HepG2 (cell line): ENCODE measurements around the gene PUS1. TPM values are rescaled to one million over a fixed set of nuclear protein-coding genes. Genes with fewer than 3 reads are reported as not detected.

Experiments used
- BRCA1 ChIP-seq: sonication (generic); formaldehyde crosslinking; IDR thresholded peaks from 2 replicates; pipeline ENCODE4 v1.4.0; 2020; ENCODE audit warnings: missing genetic modification reagents
- CREM ChIP-seq, 2 experiments: sonication (generic) in 1 of 2; formaldehyde crosslinking in 1 of 2; IDR thresholded peaks; 2 replicates each; pipeline versions ENCODE4 v1.4.0 to v1.6.1; 2016 to 2020; ENCODE audit warnings: antibody characterized with exemption in 1 of 2, mild to moderate bottlenecking in 1 of 2, missing genetic modification reagents in 1 of 2
- IKZF4 ChIP-seq: sonication (generic); formaldehyde crosslinking; IDR thresholded peaks from 2 replicates; pipeline ENCODE4 v1.5.1; 2020; ENCODE audit warnings: borderline replicate concordance, mild to moderate bottlenecking, low read depth, missing genetic modification reagents; ENCODE audit errors: not compliant biosample characterization
- PCBP1 ChIP-seq: fragments of 200-400 bp; formaldehyde crosslinking; IDR thresholded peaks from 2 replicates; pipeline ENCODE4 v1.6.1; 2017; ENCODE audit warnings: mild to moderate bottlenecking, low read depth, low read length, borderline replicate concordance
- PHB2 ChIP-seq: fragments of 450-650 bp; IDR thresholded peaks from 2 replicates; pipeline ENCODE4 v1.6.1; 2018; ENCODE audit not compliant: partially characterized antibody
- POLR2A ChIP-seq, 2 experiments: IDR thresholded peaks; 2 replicates each; pipeline ENCODE4 v1.6.1; 2011; ENCODE audit warnings: low read depth in 2 of 2, low read length in 2 of 2, mild to moderate bottlenecking in 1 of 2, moderate library complexity in 1 of 2; ENCODE audit not compliant: insufficient read depth in 1 of 2
- TOPORS ChIP-seq: sonication (generic); formaldehyde crosslinking; IDR thresholded peaks from 2 replicates; pipeline ENCODE4 v1.8.0; 2023; ENCODE audit warnings: mild to moderate bottlenecking, missing genetic modification reagents
- ZFP36L2 ChIP-seq: sonication (generic); formaldehyde crosslinking; IDR thresholded peaks from 2 replicates; pipeline ENCODE4 v1.4.0; 2020; ENCODE audit warnings: missing genetic modification reagents
- polyA plus RNA-seq, 8 experiments: library from polyadenylated mRNA; depleted of rRNA in 3 of 8; stranded (reverse) in 7 of 8; unstranded in 1 of 8; fragments of >200 nt; fragmentation: Illumina TruSeq in 4 of 8; extraction: Trizol in 4 of 8; gene quantifications; 2 replicates each; pipeline versions ENCODE4 v1.2.1 to v1.2.3, GENCODE V29; 2011 to 2016; ENCODE audit warnings: low read depth in 4 of 8, missing spikeins in 1 of 8, mixed read lengths in 1 of 8; ENCODE audit not compliant: insufficient read depth in 1 of 8
- total RNA-seq, 5 experiments: library from RNA; depleted of rRNA; stranded (reverse); fragments of >200 nt; fragmentation: Illumina TruSeq; extraction: Trizol; gene quantifications; 2 replicates each; pipeline ENCODE4 v1.2.3, GENCODE V29; 2016; ENCODE audit warnings: low read depth in 1 of 5
- TF ChIP-seq, protein P1 (sequence below): sonication (generic); formaldehyde crosslinking; IDR thresholded peaks from 2 replicates; pipeline ENCODE4 v1.4.0; 2020; ENCODE audit warnings: mild to moderate bottlenecking, missing genetic modification reagents, borderline replicate concordance
- TF ChIP-seq, protein P2 (sequence below): IDR thresholded peaks from 2 replicates; pipeline ENCODE4 v1.6.1; 2016; ENCODE audit warnings: missing compliant biosample characterization, missing genetic modification reagents, borderline replicate concordance
- TF ChIP-seq, protein P3 (sequence below): sonication (generic); formaldehyde crosslinking; IDR thresholded peaks from 2 replicates; pipeline ENCODE4 v1.4.0; 2020; ENCODE audit warnings: missing genetic modification reagents
- TF ChIP-seq, protein P4 (sequence below), 2 experiments: IDR thresholded peaks; 2 replicates each; pipeline ENCODE4 v1.6.1; 2011 to 2012; ENCODE audit warnings: low read length in 2 of 2, borderline replicate concordance in 1 of 2, low read depth in 1 of 2, mild to moderate bottlenecking in 1 of 2, moderate library complexity in 1 of 2
- TF ChIP-seq, protein P5 (sequence below): IDR thresholded peaks from 2 replicates; pipeline ENCODE4 v1.6.1; 2016
- TF ChIP-seq, protein P6 (sequence below): IDR thresholded peaks from 2 replicates; pipeline ENCODE4 v1.6.1; 2016; ENCODE audit warnings: mild to moderate bottlenecking, missing biosample characterization, missing genetic modification reagents

PUS1 gene
- total and polyA plus RNA-seq, 2 of the 13 experiments (the other 11 are each of a cell fraction or from before 2014, with no cell fraction given) = 19.2 to 24.7 TPM

DNA sequence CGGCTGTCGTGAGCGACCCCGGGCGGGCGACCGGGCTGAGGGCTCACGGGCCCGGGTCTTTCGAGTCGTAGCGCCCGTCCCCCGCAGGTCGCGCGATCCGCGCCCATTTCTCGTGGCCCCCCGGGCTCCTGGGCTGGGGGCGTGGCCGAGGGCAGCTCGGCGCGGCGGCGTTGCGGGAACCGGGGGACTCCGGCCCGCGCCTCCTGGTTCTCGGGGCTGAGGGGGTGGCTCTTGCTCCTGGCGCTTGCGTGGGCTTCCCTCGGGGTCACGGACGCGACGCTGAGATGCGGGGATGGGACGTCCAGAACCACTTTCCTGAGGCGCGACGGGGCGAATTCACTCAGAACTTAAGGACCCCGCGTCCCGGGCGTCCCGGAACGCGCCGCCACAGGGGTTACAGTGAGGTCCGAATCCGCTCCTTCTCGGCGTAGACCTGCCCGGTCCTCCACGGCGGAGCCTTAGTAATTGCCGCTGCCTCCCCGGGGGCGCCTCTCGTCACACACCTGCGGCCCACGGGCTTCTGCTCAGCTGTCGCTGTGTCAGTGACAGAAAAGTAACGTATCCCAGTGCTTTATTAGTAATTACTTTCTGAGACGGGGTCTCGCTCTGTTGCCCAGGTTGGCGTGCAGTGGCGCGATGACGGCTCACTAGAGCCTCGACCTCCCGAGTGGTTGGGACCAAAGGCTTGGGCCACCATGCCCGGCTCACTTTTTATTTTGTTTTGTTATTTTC lies 21.3 kb downstream of the PUS1 start (continued):
- TF ChIP-seq, protein P1, sequence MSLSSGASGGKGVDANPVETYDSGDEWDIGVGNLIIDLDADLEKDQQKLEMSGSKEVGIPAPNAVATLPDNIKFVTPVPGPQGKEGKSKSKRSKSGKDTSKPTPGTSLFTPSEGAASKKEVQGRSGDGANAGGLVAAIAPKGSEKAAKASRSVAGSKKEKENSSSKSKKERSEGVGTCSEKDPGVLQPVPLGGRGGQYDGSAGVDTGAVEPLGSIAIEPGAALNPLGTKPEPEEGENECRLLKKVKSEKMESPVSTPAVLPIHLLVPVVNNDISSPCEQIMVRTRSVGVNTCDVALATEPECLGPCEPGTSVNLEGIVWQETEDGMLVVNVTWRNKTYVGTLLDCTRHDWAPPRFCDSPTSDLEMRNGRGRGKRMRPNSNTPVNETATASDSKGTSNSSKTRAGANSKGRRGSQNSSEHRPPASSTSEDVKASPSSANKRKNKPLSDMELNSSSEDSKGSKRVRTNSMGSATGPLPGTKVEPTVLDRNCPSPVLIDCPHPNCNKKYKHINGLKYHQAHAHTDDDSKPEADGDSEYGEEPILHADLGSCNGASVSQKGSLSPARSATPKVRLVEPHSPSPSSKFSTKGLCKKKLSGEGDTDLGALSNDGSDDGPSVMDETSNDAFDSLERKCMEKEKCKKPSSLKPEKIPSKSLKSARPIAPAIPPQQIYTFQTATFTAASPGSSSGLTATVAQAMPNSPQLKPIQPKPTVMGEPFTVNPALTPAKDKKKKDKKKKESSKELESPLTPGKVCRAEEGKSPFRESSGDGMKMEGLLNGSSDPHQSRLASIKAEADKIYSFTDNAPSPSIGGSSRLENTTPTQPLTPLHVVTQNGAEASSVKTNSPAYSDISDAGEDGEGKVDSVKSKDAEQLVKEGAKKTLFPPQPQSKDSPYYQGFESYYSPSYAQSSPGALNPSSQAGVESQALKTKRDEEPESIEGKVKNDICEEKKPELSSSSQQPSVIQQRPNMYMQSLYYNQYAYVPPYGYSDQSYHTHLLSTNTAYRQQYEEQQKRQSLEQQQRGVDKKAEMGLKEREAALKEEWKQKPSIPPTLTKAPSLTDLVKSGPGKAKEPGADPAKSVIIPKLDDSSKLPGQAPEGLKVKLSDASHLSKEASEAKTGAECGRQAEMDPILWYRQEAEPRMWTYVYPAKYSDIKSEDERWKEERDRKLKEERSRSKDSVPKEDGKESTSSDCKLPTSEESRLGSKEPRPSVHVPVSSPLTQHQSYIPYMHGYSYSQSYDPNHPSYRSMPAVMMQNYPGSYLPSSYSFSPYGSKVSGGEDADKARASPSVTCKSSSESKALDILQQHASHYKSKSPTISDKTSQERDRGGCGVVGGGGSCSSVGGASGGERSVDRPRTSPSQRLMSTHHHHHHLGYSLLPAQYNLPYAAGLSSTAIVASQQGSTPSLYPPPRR (CRISPR knock-in tag) = no peak
- TF ChIP-seq, protein P2, sequence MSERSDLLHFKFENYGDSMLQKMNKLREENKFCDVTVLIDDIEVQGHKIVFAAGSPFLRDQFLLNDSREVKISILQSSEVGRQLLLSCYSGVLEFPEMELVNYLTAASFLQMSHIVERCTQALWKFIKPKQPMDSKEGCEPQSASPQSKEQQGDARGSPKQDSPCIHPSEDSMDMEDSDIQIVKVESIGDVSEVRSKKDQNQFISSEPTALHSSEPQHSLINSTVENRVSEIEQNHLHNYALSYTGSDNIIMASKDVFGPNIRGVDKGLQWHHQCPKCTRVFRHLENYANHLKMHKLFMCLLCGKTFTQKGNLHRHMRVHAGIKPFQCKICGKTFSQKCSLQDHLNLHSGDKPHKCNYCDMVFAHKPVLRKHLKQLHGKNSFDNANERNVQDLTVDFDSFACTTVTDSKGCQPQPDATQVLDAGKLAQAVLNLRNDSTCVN (CRISPR knock-in tag) = no peak
- TF ChIP-seq, protein P3, sequence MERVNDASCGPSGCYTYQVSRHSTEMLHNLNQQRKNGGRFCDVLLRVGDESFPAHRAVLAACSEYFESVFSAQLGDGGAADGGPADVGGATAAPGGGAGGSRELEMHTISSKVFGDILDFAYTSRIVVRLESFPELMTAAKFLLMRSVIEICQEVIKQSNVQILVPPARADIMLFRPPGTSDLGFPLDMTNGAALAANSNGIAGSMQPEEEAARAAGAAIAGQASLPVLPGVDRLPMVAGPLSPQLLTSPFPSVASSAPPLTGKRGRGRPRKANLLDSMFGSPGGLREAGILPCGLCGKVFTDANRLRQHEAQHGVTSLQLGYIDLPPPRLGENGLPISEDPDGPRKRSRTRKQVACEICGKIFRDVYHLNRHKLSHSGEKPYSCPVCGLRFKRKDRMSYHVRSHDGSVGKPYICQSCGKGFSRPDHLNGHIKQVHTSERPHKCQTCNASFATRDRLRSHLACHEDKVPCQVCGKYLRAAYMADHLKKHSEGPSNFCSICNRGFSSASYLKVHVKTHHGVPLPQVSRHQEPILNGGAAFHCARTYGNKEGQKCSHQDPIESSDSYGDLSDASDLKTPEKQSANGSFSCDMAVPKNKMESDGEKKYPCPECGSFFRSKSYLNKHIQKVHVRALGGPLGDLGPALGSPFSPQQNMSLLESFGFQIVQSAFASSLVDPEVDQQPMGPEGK (CRISPR knock-in tag) = no peak
- TF ChIP-seq, protein P4, sequence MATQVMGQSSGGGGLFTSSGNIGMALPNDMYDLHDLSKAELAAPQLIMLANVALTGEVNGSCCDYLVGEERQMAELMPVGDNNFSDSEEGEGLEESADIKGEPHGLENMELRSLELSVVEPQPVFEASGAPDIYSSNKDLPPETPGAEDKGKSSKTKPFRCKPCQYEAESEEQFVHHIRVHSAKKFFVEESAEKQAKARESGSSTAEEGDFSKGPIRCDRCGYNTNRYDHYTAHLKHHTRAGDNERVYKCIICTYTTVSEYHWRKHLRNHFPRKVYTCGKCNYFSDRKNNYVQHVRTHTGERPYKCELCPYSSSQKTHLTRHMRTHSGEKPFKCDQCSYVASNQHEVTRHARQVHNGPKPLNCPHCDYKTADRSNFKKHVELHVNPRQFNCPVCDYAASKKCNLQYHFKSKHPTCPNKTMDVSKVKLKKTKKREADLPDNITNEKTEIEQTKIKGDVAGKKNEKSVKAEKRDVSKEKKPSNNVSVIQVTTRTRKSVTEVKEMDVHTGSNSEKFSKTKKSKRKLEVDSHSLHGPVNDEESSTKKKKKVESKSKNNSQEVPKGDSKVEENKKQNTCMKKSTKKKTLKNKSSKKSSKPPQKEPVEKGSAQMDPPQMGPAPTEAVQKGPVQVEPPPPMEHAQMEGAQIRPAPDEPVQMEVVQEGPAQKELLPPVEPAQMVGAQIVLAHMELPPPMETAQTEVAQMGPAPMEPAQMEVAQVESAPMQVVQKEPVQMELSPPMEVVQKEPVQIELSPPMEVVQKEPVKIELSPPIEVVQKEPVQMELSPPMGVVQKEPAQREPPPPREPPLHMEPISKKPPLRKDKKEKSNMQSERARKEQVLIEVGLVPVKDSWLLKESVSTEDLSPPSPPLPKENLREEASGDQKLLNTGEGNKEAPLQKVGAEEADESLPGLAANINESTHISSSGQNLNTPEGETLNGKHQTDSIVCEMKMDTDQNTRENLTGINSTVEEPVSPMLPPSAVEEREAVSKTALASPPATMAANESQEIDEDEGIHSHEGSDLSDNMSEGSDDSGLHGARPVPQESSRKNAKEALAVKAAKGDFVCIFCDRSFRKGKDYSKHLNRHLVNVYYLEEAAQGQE (IDR thresholded peaks at IDR 0.05; ENCODE audit: borderline replicate concordance in 1 of 2, low read depth in 1 of 2, low read length in 2 of 2) = no peak
- TF ChIP-seq PCBP1 = no peak
- no peak for TF ChIP-seq TOPORS (CRISPR knock-in tag)
- TF ChIP-seq, protein P5, sequence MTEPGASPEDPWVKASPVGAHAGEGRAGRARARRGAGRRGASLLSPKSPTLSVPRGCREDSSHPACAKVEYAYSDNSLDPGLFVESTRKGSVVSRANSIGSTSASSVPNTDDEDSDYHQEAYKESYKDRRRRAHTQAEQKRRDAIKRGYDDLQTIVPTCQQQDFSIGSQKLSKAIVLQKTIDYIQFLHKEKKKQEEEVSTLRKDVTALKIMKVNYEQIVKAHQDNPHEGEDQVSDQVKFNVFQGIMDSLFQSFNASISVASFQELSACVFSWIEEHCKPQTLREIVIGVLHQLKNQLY (CRISPR knock-in tag) = no peak
- TF ChIP-seq BRCA1 = no peak
- TF ChIP-seq, protein P6, sequence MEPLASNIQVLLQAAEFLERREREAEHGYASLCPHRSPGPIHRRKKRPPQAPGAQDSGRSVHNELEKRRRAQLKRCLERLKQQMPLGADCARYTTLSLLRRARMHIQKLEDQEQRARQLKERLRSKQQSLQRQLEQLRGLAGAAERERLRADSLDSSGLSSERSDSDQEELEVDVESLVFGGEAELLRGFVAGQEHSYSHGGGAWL = 0 out of 2 replicates have a peak, but pooled peaks have one; percentile 24
- no peak for TF ChIP-seq CREM (IDR thresholded peaks at IDR 0.05)
- no peak for TF ChIP-seq CREM (CRISPR knock-in tag; IDR thresholded peaks at IDR 0.05)
- no peak for TF ChIP-seq PHB2
- TF ChIP-seq ZFP36L2 (CRISPR knock-in tag) = no peak
- peak in 1 of 2 experiments; percentile 35; a peak in 2 of 4 replicates for TF ChIP-seq POLR2A (IDR thresholded peaks at IDR 0.05; ENCODE audit: insufficient read depth in 1 of 2, low read depth in 2 of 2, low read length in 2 of 2)
- no peak for TF ChIP-seq IKZF4 (CRISPR knock-in tag)
